K562 (cell line): ENCODE measurements around the gene NDUFB10. TPM values are rescaled to one million over a fixed set of nuclear protein-coding genes. Genes with fewer than 3 reads are reported as not detected.

Source experiments
- BCL6 ChIP-seq: fragments of 250-450 bp; sonication (Bioruptor Pico); IDR thresholded peaks from 2 replicates; pipeline ENCODE4 v1.4.0; 2020
- BRCA1 ChIP-seq, 2 experiments: fragments of 450-650 bp in 1 of 2; sonication (generic) in 1 of 2; formaldehyde crosslinking in 1 of 2; IDR thresholded peaks; 2 replicates each; pipeline versions ENCODE4 v1.5.0 to v1.6.1; 2017 to 2020; ENCODE audit warnings: mild to moderate bottlenecking in 1 of 2, missing genetic modification reagents in 1 of 2
- E2F3 ChIP-seq: fragments of 250-450 bp; sonication (Bioruptor Pico); IDR thresholded peaks from 2 replicates; pipeline ENCODE4 v1.4.0; 2020; ENCODE audit warnings: mild to moderate bottlenecking
- ELF2 ChIP-seq: fragments of 250-450 bp; sonication (Bioruptor Pico); IDR thresholded peaks from 2 replicates; pipeline ENCODE4 v1.5.0; 2021; ENCODE audit warnings: mild to moderate bottlenecking
- ERF ChIP-seq: fragments of 450-650 bp; formaldehyde crosslinking; IDR thresholded peaks from 2 replicates; pipeline ENCODE4 v1.4.0; 2020; ENCODE audit warnings: mild to moderate bottlenecking, mixed read lengths
- ESRRA ChIP-seq: fragments of 450-650 bp; IDR thresholded peaks from 2 replicates; pipeline ENCODE4 v1.6.1; 2014; ENCODE audit warnings: low read depth, mild to moderate bottlenecking, moderate library complexity, borderline replicate concordance
- FOXJ2 ChIP-seq: fragments of 200-800 bp; sonication (Bioruptor generic); IDR thresholded peaks from 2 replicates; pipeline ENCODE4 v1.6.1; 2016; ENCODE audit warnings: missing genetic modification characterization, missing compliant biosample characterization
- HNRNPLL ChIP-seq: fragments of 200-400 bp; formaldehyde crosslinking; IDR thresholded peaks from 2 replicates; pipeline ENCODE4 v1.6.1; 2017; ENCODE audit warnings: low read length, low read depth, mild to moderate bottlenecking; ENCODE audit not compliant: poor library complexity, severe bottlenecking
- KDM1A ChIP-seq, 2 experiments: fragments of 450-650 bp; IDR thresholded peaks; 2 replicates each; pipeline ENCODE4 v1.6.1; 2016; ENCODE audit warnings: mild to moderate bottlenecking in 2 of 2
- NFE2L1 ChIP-seq: fragments of 450-650 bp; IDR thresholded peaks from 2 replicates; pipeline ENCODE4 v1.6.1; 2016; ENCODE audit warnings: missing genetic modification characterization, low read depth, mild to moderate bottlenecking, missing compliant biosample characterization, moderate library complexity, borderline replicate concordance
- NONO ChIP-seq, 2 experiments: fragments of 200-400 bp in 1 of 2; fragments of 450-650 bp in 1 of 2; formaldehyde crosslinking in 1 of 2; IDR thresholded peaks; 2 replicates each; pipeline ENCODE4 v1.6.1; 2017; ENCODE audit warnings: low read depth in 2 of 2, mild to moderate bottlenecking in 2 of 2, moderate library complexity in 2 of 2, low read length in 1 of 2
- PHF8 ChIP-seq: fragments of 200-600 bp; sonication (generic); IDR thresholded peaks from 2 replicates; pipeline ENCODE4 v1.6.1; 2012; ENCODE audit warnings: mixed run types, mild to moderate bottlenecking, inconsistent platforms, low read length, moderate library complexity, borderline replicate concordance
- SAP30 ChIP-seq: fragments of 200-600 bp; sonication (generic); IDR thresholded peaks from 2 replicates; pipeline ENCODE4 v1.6.1; 2012; ENCODE audit warnings: borderline replicate concordance, low read depth, mild to moderate bottlenecking, moderate library complexity, low read length, control low read depth, inconsistent platforms; ENCODE audit not compliant: insufficient read depth, poor library complexity, severe bottlenecking
- TCF7 ChIP-seq: sonication (generic); IDR thresholded peaks from 2 replicates; pipeline ENCODE4 v1.6.1; 2016; ENCODE audit warnings: antibody characterized with exemption, borderline replicate concordance
- TGIF2 ChIP-seq: sonication (generic); formaldehyde crosslinking; IDR thresholded peaks from 2 replicates; pipeline ENCODE4 v1.8.1; 2022; ENCODE audit warnings: mild to moderate bottlenecking, missing genetic modification reagents, moderate library complexity
- ZEB2 ChIP-seq: fragments of 450-650 bp; IDR thresholded peaks from 2 replicates; pipeline ENCODE4 v1.6.1; 2016
- ZFX ChIP-seq: sonication (generic); formaldehyde crosslinking; IDR thresholded peaks from 2 replicates; pipeline ENCODE4 v1.8.0; 2022; ENCODE audit warnings: mild to moderate bottlenecking, missing genetic modification reagents, moderate library complexity
- ZKSCAN1 ChIP-seq: fragments of 150-350 bp; IDR thresholded peaks from 2 replicates; pipeline ENCODE4 v1.6.1; 2016; ENCODE audit warnings: low read depth, low read length
- polyA plus RNA-seq, 8 experiments: library from polyadenylated mRNA; depleted of rRNA in 4 of 8; stranded (reverse) in 5 of 8; unstranded in 3 of 8; fragments of >200 nt; fragmentation: Nextera tagmentation in 2 of 8; fragmentation: Illumina TruSeq in 1 of 8; extraction: Ambion mirVana in 2 of 8; extraction: Trizol in 1 of 8; gene quantifications; 2 replicates each; pipeline versions ENCODE4 v1.2.1 to v1.2.3, GENCODE V29; 2011 to 2014; ENCODE audit warnings: inconsistent platforms in 1 of 8, missing spikeins in 1 of 8
- total RNA-seq, 7 experiments: library from RNA; depleted of rRNA in 6 of 7; stranded (reverse); fragments of >200 nt in 6 of 7; fragmentation: Illumina TruSeq in 2 of 7; extraction: Trizol in 2 of 7; gene quantifications; 2 replicates each; pipeline versions ENCODE4 v1.2.1 to v1.2.3, GENCODE V29; 2011 to 2021; ENCODE audit warnings: low replicate concordance in 1 of 7
- TF ChIP-seq, protein P1 (sequence below), 2 experiments: fragments of 450-650 bp; IDR thresholded peaks; 2 replicates each; pipeline ENCODE4 v1.6.1; 2016
- TF ChIP-seq, protein P2 (sequence below): IDR thresholded peaks from 2 replicates; pipeline ENCODE4 v1.6.1; 2012; ENCODE audit warnings: low read depth, low read length, improper control_type of control experiment, borderline replicate concordance
- TF ChIP-seq, protein P3 (sequence below), 2 experiments: fragments of 250-450 bp in 1 of 2; fragments of 450-650 bp in 1 of 2; sonication (Bioruptor Pico) in 1 of 2; IDR thresholded peaks; 2 replicates each; pipeline versions ENCODE4 v1.6.1 to v1.8.0; 2016 to 2021; ENCODE audit warnings: mild to moderate bottlenecking in 2 of 2, moderate library complexity in 2 of 2, missing compliant biosample characterization in 1 of 2, missing genetic modification characterization in 1 of 2
- TF ChIP-seq, protein P4 (sequence below): fragments of 250-450 bp; sonication (Bioruptor Pico); IDR thresholded peaks from 2 replicates; pipeline ENCODE4 v1.8.0; 2022; ENCODE audit warnings: inconsistent platforms

NDUFB10 gene
- total and polyA plus RNA-seq, 9 of the 15 experiments (the other 6 are each of a cell fraction or from before 2014, with no cell fraction given) = 69.3 to 527 (median 161) TPM

DNA sequence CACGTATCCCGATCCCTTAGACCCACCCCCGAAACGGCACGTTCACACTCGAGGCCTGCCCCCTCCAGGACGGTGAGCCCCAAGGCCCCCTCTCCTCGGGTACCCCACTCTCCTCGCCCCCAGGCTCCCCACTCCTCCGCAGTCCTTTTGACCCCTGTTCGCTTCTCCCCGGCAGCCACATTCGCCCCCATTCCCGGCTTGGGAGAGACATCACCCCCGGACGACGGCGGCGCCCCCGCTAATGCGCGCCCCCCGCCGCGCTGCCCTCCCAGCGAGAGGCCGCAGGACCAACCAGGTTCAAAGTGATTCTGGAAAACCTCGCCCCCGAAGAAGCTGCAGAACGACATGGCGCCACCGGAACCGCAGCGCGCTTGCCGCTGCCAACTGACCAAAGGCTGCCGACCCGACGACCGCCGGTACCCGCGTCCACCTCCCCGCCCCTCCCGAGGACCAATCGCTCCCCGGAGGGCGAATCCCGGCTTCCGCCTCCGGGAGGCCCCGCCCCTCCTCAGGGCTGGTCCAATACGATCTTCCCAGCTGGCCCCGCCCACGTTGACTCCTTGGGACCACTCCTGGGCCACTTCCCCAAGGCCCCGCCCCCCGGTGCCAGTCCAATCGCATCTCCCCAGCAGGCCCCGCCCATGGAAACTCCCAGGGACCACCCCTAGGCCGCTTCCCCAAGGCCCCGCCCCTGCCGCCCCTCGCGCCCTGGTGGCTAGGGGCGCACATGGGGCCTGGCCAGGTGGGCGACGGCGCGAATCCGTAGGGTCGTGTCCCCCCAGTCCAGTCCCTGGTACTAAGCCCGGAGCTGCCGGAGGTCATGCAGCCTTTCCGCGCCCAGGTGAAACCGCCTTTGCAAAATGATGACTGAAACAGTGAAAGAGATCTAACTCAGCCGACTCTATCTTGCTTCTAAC lies 16.3 kb upstream of the NDUFB10 start, which contains the start of gene MSRB1 (continued):
- TF ChIP-seq, protein P1, sequence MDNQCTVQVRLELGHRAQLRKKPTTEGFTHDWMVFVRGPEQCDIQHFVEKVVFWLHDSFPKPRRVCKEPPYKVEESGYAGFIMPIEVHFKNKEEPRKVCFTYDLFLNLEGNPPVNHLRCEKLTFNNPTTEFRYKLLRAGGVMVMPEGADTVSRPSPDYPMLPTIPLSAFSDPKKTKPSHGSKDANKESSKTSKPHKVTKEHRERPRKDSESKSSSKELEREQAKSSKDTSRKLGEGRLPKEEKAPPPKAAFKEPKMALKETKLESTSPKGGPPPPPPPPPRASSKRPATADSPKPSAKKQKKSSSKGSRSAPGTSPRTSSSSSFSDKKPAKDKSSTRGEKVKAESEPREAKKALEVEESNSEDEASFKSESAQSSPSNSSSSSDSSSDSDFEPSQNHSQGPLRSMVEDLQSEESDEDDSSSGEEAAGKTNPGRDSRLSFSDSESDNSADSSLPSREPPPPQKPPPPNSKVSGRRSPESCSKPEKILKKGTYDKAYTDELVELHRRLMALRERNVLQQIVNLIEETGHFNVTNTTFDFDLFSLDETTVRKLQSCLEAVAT (IDR thresholded peaks at IDR 0.05) = peak in 1 of 2 experiments; percentile 18; a peak in 2 of 4 replicates
- TF ChIP-seq SAP30 (peak; percentile 68), ZEB2 (peak; percentile 37; the same call in 1 of the 2 replicates), ELF2 (CRISPR knock-in tag) (no peak), ZKSCAN1 (no peak), KDM1A (IDR thresholded peaks at IDR 0.05) (no peak), NFE2L1 (tag) (no peak), FOXJ2 (no peak), ERF (CRISPR knock-in tag) (no peak), ZFX (CRISPR knock-in tag) (no peak), HNRNPLL (no peak), TGIF2 (CRISPR knock-in tag) (no peak), TCF7 (no peak), BCL6 (CRISPR knock-in tag) (no peak), PHF8 (peak; percentile 73; the same call in 1 of the 2 replicates), ESRRA (peak; percentile 49; the same call in 1 of the 2 replicates), NONO (IDR thresholded peaks at IDR 0.05; ENCODE audit: low read depth in 2 of 2, low read length in 1 of 2) (no peak), E2F3 (no peak), BRCA1 (IDR thresholded peaks at IDR 0.05) (no peak), BRCA1 (CRISPR knock-in tag; IDR thresholded peaks at IDR 0.05) (no peak)
- TF ChIP-seq, protein P2, sequence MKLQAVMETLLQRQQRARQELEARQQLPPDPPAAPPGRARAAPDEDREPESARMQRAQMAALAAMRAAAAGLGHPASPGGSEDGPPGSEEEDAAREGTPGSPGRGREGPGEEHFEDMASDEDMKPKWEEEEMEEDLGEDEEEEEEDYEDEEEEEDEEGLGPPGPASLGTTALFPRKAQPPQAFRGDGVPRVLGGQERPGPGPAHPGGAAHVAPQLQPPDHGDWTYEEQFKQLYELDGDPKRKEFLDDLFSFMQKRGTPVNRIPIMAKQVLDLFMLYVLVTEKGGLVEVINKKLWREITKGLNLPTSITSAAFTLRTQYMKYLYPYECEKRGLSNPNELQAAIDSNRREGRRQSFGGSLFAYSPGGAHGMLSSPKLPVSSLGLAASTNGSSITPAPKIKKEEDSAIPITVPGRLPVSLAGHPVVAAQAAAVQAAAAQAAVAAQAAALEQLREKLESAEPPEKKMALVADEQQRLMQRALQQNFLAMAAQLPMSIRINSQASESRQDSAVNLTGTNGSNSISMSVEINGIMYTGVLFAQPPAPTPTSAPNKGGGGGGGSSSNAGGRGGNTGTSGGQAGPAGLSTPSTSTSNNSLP = no peak
- TF ChIP-seq, protein P3, sequence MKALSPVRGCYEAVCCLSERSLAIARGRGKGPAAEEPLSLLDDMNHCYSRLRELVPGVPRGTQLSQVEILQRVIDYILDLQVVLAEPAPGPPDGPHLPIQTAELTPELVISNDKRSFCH (CRISPR knock-in tag; IDR thresholded peaks at IDR 0.05) = no peak
- TF ChIP-seq, protein P3 (tag; IDR thresholded peaks at IDR 0.05) = no peak
- TF ChIP-seq, protein P4, sequence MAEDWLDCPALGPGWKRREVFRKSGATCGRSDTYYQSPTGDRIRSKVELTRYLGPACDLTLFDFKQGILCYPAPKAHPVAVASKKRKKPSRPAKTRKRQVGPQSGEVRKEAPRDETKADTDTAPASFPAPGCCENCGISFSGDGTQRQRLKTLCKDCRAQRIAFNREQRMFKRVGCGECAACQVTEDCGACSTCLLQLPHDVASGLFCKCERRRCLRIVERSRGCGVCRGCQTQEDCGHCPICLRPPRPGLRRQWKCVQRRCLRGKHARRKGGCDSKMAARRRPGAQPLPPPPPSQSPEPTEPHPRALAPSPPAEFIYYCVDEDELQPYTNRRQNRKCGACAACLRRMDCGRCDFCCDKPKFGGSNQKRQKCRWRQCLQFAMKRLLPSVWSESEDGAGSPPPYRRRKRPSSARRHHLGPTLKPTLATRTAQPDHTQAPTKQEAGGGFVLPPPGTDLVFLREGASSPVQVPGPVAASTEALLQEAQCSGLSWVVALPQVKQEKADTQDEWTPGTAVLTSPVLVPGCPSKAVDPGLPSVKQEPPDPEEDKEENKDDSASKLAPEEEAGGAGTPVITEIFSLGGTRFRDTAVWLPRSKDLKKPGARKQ (CRISPR knock-in tag) = no peak
